ENCODE measurements around the gene PLK3.
A peak's percentile ranks its signal among the peaks of the same experiment; 100 is the strongest.
"Not testable (repeated sequence)": the region's sequence is repeated elsewhere in the genome, so short reads cannot be mapped to it uniquely, and the experiment has no call there.

Gene PLK3

GRCh38 chr1:44787506-44787905 lies 12.7 kb upstream of the PLK3 start:
- DNase-seq = no peak

DNA sequence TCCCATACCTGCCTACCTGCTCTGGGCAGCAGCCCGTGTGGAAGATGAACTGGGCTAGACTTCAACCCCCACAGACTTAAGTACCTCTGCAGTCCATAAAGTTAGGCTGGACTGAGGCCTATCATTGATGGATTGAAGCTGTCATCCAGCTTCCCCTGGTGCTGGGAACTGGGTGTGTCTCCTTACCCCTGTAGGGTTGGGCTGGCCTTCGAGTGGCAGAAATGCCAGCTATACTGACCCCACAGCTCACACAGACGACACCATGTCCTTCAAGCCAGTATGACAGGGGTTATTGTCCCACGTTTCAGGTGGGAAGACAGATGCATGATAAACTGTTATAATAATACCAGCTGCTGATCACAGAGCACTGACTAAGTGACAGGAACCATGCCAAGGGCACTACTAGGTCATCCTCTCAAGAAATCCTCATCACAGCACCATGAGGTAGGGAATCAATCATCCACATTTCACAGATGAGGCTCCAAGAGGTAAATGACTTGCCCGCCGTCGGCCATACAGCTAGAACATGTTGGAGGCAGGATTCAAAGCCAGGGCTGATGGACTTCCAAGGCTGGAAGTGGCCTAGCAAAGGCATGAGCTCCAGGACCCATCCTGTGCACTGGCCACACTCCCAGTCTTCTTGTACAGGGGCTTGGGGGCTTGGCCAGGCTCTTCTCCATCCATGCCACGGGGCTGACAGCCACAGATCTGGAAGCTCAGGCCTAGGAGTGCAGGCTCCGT lies 11.9 kb upstream of the PLK3 start, which contains the start of gene BEST4:
TSS of gene BEST4 (minus strand) at position 51 of the 741 bp plus-strand sequence. CDS start 465 bp downstream, outside the sequence.
- no peak for DNase-seq

DNA sequence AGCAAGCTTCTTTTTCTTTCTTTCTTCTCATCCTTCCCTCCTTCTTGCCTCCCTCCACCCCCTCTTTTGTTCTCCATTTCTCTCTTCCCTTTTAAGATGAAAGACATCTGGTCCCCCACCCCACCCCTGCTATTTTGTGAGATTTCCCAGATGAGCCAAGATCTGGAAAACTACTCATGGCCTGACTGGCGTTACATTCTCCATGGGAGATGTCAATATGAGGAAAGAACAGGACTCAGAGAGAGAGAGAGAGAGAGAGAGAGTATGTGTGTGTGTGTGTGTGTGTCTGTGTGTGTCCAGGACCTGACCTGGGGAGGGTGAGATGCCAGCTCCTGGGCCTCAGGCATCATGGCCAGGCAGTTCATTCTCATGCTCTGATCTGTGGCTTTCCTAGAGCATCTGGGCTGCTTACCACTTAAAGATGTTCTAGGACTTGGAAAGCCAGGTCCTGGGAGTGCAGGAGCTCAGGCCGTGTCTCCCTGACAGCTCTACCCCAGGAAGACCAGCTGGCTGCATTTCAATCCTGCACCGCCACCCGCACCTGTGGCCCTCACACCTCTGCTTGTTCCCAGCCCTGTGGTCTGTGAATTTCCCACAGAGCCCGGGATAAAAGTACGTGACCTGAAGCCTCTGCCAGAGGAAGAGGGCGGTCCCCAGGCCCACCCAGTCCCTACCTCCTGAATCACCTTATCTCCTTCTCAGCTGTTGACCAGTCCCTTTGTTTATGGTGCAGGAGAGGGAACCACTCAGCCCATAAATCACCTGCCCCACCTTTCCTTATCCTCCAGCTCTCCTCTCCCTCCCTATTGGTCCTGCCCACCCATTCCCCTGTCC lies 9.0 kb upstream of the PLK3 start:
- DNase-seq = no peak

DNA sequence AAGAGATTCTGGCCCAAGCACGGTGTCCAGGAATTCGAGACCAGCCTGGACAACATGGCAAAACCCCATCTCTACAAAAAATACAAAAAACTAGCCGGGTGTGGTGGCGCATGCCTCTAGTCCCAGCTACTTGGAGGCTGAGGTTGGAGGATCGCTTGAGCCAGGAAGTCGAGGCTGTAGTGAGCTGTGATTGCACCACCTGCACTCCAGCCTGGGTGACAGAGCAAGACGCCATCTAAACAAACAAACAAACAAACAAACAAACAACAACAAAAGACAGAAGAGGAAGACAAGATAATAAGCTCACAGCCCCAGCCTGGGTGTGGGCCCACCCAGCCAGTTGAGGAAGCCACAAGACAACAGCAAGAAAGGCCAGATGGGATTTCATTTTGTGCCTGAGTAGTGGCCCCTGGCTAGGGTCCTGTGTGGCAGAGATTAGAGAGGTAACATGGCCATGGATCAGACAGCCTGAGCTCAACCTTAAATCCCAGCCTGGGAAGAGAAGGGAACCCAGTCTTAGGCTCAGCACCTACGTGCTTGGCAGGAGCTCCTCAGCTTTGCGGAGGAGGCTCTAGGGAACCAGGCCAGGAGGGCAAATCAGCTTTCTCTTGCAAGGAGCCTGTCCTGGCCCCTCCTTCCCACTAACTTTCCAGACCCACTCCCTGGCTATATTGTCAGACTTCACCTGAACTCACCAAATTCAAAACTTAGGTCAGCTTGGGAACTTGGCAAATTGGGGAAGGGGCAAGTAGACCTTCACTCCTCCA lies 7.3 kb upstream of the PLK3 start:
- no peak for DNase-seq

DNA sequence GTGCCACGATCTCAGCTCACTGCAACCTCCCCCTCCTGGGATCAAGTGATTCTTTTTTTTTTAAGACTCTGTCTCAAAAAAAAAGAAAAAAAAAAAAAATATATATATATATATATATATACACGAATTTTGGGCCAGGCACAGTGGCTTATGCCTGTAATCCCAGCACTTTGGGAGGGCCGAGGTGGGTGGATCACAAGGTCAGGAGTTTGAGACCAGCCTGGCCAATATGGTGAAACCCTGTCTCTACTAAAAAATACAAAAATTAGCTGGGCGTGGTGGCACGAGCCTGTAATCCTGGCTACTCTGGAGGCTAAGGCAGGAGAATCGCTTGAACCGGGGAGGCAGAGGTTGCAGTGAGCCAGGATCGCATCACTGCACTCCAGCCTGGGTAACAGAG lies 2.3 kb upstream of the PLK3 start:
- not testable (repeated sequence) for DNase-seq

DNA sequence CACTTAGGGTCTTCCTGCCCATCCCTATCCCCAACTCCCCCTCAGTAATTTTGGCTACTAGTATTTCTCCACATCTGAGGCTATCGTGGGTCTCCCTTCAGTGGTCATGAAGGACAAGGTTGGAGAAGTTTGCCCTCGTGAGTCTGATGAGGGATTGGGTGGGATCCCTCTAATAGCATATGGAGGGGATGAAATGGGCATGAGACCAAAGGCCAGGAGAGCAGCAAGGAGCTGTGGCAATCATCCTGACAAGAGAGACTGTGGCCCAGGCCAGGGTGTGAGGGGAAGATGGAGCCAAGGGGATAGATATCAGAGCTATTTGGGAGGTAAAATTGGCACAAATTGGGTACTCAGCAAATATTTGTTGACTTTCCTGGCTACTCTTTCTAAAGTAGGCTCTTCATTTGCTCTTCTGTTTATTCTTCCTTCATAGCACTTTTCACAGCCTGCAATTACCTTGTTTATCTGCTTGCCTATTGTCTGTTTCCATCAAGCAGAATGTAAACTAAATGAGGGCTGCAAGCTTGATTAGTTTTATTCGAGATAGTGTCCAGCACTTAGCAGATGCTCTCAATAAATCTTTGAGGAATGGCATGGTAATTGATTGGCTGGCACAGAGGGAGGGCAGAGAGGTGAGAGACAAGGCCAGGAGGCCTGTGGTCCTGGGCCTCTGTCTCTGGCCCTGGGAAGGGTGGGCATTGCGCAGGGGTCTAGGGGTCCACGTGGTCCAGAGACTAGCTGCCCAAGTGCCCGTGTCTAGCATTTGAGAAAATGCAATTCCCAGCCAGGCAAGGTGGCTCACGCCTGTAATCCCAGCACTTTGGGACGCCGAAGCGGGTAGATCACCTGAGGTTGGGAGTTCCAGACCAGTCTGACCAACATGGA lies 1.5 kb upstream of the PLK3 start:
- no peak for DNase-seq

GRCh38 chr1:44801491-44802305 lies 1.5 kb downstream of the PLK3 start:
- DNase-seq = no peak

- DNase-seq = no peak
These were observed 2.3 kb downstream of the PLK3 start for GRCh38 chr1:44802306-44803061.

- DNase-seq = no peak
These were observed 2.8 kb downstream of the PLK3 start for GRCh38 chr1:44803062-44803311.

GRCh38 chr1:44803312-44804095 lies 3.3 kb downstream of the PLK3 start:
- no peak for DNase-seq

DNA sequence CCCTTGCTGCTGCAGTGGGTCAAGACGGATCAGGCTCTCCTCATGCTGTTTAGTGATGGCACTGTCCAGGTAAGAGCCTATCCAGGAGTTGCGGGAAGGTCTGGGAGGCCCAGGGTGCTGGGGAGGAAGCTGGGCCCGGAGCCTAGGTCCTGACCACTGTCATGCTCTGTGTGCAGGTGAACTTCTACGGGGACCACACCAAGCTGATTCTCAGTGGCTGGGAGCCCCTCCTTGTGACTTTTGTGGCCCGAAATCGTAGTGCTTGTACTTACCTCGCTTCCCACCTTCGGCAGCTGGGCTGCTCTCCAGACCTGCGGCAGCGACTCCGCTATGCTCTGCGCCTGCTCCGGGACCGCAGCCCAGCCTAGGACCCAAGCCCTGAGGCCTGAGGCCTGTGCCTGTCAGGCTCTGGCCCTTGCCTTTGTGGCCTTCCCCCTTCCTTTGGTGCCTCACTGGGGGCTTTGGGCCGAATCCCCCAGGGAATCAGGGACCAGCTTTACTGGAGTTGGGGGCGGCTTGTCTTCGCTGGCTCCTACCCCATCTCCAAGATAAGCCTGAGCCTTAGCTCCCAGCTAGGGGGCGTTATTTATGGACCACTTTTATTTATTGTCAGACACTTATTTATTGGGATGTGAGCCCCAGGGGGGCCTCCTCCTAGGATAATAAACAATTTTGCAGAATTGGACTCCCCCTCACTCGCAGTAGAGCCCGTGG lies 5.3 kb downstream of the PLK3 start:
- no peak for DNase-seq

DNA sequence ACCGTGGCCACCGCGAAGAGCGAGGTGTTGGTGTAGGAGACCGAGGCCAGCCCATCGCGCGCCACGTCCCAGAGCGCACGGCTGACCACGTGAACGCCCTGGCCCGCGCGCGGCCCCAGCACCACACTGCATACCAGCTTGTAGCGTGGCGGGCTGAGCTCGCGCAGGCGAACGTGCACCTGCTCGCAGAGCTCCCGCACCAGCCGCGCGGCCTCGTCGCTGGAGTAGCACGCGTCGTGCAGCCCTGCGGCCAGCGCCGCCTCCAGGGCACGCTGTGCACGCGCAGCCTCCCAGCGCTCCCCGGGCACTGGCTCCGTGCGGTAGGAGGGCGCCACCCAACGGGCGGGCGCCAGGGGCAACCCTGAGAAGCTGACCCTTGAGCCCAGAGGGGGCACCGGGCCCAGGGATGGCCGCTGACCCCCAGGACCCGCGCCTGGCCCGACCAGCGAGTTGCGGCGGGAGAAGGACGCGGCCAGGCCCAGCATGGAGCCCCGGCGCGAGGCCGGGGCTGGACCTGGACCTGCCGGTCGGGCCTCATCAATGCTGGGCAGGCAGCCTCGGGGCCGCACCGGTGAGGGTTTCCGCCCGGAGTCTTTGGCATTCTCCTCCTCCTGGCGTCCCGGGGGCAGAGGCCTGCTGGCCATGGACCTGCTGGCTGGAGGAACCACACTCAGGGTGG lies 6.0 kb downstream of the PLK3 start:
- DNase-seq = no peak

GRCh38 chr1:44806704-44807363 lies 6.7 kb downstream of the PLK3 start, which contains the start of gene DYNLT4:
Gene DYNLT4, minus strand, starts transcription at chr1:44807351. Its CDS starts 683 bp downstream, at chr1:44806668.
- no peak for DNase-seq

DNA sequence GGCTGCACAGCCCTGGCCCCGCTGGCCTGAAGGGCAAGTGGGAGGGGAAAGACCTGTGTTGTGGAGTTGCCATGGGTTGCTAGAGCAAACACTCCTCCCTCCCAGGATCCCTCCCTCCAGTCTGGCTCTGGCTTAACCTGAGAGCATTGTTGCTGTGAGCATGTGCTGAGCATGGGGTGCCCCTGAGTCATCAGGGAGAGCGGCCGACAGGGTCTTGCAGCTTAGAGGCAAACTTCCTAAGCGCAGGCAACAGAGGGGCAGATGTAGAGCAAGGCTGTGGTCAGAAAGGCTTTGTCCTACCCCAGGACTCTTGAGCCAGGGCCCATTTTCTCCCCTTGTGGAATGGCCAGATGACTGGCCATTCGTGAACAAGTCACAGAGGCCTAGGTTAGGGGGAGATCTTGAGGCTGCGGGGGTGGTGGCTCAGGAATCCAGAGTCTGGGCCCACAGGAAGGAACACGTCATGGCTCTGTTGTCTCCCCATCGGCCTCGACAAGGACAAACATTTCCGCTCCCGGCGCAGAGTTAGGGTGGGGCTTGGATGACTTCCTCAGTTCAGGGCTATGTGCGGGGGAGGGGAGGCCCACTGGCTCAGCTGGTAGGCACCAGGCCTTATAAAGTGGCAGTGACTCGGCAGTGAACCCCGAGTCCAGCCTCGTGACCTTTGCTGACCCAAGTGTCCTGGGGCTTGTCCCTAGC lies 7.3 kb downstream of the PLK3 start:
- DNase-seq = peak; percentile 99

DNA sequence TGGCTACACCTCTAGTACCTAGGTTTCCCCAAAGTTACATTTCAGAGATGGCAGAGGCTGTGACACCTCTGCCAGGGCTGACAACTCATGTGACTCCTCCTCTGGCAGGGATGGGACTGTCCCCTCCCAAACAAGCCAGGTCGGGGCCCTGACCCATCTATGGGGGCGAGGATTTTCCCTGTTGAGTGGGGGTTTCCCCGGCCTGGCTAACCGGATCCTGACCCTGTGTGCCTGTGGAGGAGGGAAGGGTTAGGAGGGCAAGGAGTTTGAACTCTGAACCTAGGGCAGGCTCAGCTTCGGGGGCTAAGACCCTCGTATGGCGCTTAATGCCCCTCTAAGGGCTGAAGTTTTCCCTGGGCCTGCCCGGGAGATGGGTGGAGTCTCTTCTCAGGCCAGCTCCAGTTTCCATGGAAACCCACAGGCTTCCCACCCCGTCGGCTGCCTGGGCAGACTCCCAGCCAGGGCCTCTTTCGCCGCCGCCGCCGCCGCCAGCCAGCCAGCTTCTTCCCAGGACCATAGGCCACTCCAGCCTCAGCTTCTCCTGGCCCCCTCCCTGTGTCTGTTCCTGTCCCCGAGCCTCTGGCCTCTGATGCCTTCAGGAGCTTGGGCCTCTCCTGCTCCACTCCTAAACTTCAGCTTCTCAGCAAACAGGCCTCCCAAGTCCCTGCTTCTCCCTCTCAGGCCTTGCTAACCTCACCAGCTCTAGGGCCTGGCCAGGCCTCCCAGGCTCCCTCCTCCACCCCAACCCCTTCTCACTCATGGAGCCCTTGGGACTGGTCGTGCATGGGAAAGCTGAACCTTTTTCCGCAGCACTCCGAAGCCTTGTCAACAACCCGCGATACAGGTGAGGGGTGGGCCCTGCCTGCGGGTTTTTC lies 8.1 kb downstream of the PLK3 start, which contains the start of gene BTBD19:
TSS of gene BTBD19 (plus strand) at position 461 of the 875 bp plus-strand sequence. CDS start at position 759, 298 bp downstream.
- peak; percentile 94 for DNase-seq

Data from fibroblast of skin of scalp (primary cell).